CD4-positive, CD25-positive, alpha-beta regulatory T cell (primary cell): ENCODE data around the gene EXOSC3. TPM values are rescaled to one million over a fixed set of nuclear protein-coding genes. Genes with fewer than 3 reads are reported as not detected.

Experiments used
- ATAC-seq, 2 donors: fragments of 150-1000 bp; cut with Tn5 transposase; one replicate each; pipeline ENCODE4 v1.10.0; 2021; ENCODE audit warnings: low read depth in 2 of 2, moderate number of reproducible peaks in 2 of 2, moderate library complexity in 1 of 2
- DNase-seq, 3 donors: peaks; one replicate each; pipeline versions ENCODE4 v3.0.0 to v3.0.0-alpha.2; 2012 to 2022; ENCODE audit warnings: mixed read lengths in 1 of 3
- H3K27ac ChIP-seq: one replicate; pipeline ENCODE4 v1.7.0; 2013; ENCODE audit warnings: mild to moderate bottlenecking, low read length; ENCODE audit not compliant: insufficient read depth, poor library complexity, severe bottlenecking
- H3K27me3 ChIP-seq: one replicate; pipeline ENCODE4 v1.7.0; 2013; ENCODE audit warnings: low read length; ENCODE audit not compliant: control insufficient read depth, insufficient read depth
- H3K36me3 ChIP-seq: one replicate; pipeline ENCODE4 v1.7.0; 2013; ENCODE audit warnings: mild to moderate bottlenecking, low read length, moderate library complexity; ENCODE audit not compliant: control insufficient read depth, insufficient read depth
- H3K4me1 ChIP-seq: 2 replicates; pipeline ENCODE4 v1.7.0; 2013; ENCODE audit warnings: mild to moderate bottlenecking, low read length; ENCODE audit not compliant: insufficient read depth, control insufficient read depth, poor library complexity, severe bottlenecking
- H3K4me3 ChIP-seq: one replicate; pipeline ENCODE4 v1.7.0; 2013; ENCODE audit warnings: low read depth, mild to moderate bottlenecking, low read length, moderate library complexity
- H3K9me3 ChIP-seq, 2 experiments: 1 replicate in 1 of 2; 2 replicates in 1 of 2; pipeline ENCODE4 v1.7.0; 2013; ENCODE audit warnings: low read length in 2 of 2, mild to moderate bottlenecking in 1 of 2, moderate library complexity in 1 of 2; ENCODE audit not compliant: control insufficient read depth in 2 of 2
- H3K27ac Mint-ChIP-seq, 3 donors: one replicate each; pipeline ENCODE4 v1.8.0; 2020 to 2022; ENCODE audit warnings: mild to moderate bottlenecking in 3 of 3, mixed read lengths in 3 of 3, moderate library complexity in 2 of 3
- H3K27me3 Mint-ChIP-seq: one replicate; pipeline ENCODE4 v1.8.0; 2022; ENCODE audit warnings: mild to moderate bottlenecking, mixed read lengths
- H3K36me3 Mint-ChIP-seq: one replicate; pipeline ENCODE4 v1.8.0; 2020; ENCODE audit warnings: mixed read lengths
- H3K4me1 Mint-ChIP-seq, 4 donors: one replicate each; pipeline ENCODE4 v1.8.0; 2020 to 2022; ENCODE audit warnings: mixed read lengths in 4 of 4, mild to moderate bottlenecking in 1 of 4
- H3K4me3 Mint-ChIP-seq, 4 donors: one replicate each; pipeline ENCODE4 v1.8.0; 2020 to 2022; ENCODE audit warnings: mild to moderate bottlenecking in 4 of 4, mixed read lengths in 4 of 4, moderate library complexity in 3 of 4
- H3K9me3 Mint-ChIP-seq, 7 donors: one replicate each; pipeline ENCODE4 v1.8.0; 2020 to 2022; ENCODE audit warnings: mixed read lengths in 7 of 7, mild to moderate bottlenecking in 3 of 7, moderate library complexity in 2 of 7
- polyA plus RNA-seq, 4 donors: library from polyadenylated mRNA; unstranded; fragments of 300-500 nt; fragmentation: Illumina TruSeq; gene quantifications; one replicate each; pipeline ENCODE4 v1.2.3, GENCODE V29; 2021
- total RNA-seq: library from RNA; stranded (reverse); gene quantifications from one replicate; pipeline ENCODE4 v1.2.3, GENCODE V29; 2022

Gene EXOSC3
- total and polyA plus RNA-seq, 5 donors from 2014 or later: 28.0 to 38.5 (median 36.9) TPM

GRCh38 chr9:37745970-37746369, 38.9 kb downstream of the EXOSC3 start:
- Histone ChIP-seq H3K27me3 (no peaks in the 10 kb centered on the region), H3K27ac (no peak overlapping the region), H3K4me3 (no peak overlapping the region), H3K4me1 (no peaks in the 10 kb centered on the region), H3K9me3 (no peaks in the 10 kb centered on the region), H3K36me3 (no peaks in the 10 kb centered on the region)
- H3K9me3 Mint-ChIP-seq: no peaks in the 10 kb centered on the region
- ATAC-seq (no peak), DNase-seq (no peak)
- no peak overlapping the region for H3K4me3 Mint-ChIP-seq
- no peak overlapping the region for H3K27ac Mint-ChIP-seq
- peaks cover 18% of the 10 kb centered on the region for H3K27me3 Mint-ChIP-seq
- H3K36me3 Mint-ChIP-seq: no peaks in the 10 kb centered on the region
- peaks cover 0 to 8% (median 4%) of the 10 kb centered on the region in 4 donors for H3K4me1 Mint-ChIP-seq

- H3K4me3 Mint-ChIP-seq: no peak overlapping the region
- H3K27me3 Mint-ChIP-seq: peaks cover 13% of the 10 kb centered on the region
- H3K9me3 Mint-ChIP-seq: no peaks in the 10 kb centered on the region
- Histone ChIP-seq H3K4me1 (no peaks in the 10 kb centered on the region), H3K36me3 (no peaks in the 10 kb centered on the region), H3K9me3 (no peaks in the 10 kb centered on the region), H3K4me3 (no peak overlapping the region), H3K27ac (no peak overlapping the region), H3K27me3 (no peaks in the 10 kb centered on the region)
- DNase-seq (no peak), ATAC-seq (no peak)
- no peak overlapping the region for H3K27ac Mint-ChIP-seq
- no peaks in the 10 kb centered on the region for H3K4me1 Mint-ChIP-seq
- no peaks in the 10 kb centered on the region for H3K36me3 Mint-ChIP-seq
These were observed 44.1 kb downstream of the EXOSC3 start for GRCh38 chr9:37740631-37741328.

GRCh38 chr9:37740128-37740527, 44.7 kb downstream of the EXOSC3 start:
- no peaks in the 10 kb centered on the region for H3K36me3 ChIP-seq
- Mint-ChIP-seq H3K9me3 (no peaks in the 10 kb centered on the region), H3K4me1 (no peaks in the 10 kb centered on the region), H3K4me3 (no peak overlapping the region), H3K27me3 (peaks cover 13% of the 10 kb centered on the region), H3K27ac (no peak overlapping the region), H3K36me3 (no peaks in the 10 kb centered on the region)
- H3K4me3 ChIP-seq: no peak overlapping the region
- H3K27me3 ChIP-seq: no peaks in the 10 kb centered on the region
- H3K27ac ChIP-seq: no peak overlapping the region
- no peaks in the 10 kb centered on the region for H3K9me3 ChIP-seq
- ATAC-seq (no peak), DNase-seq (no peak)
- H3K4me1 ChIP-seq: no peaks in the 10 kb centered on the region

GRCh38 chr9:37739222-37739621, 45.6 kb downstream of the EXOSC3 start:
- Histone ChIP-seq H3K4me3 (no peak overlapping the region), H3K4me1 (no peaks in the 10 kb centered on the region), H3K27ac (no peak overlapping the region), H3K36me3 (no peaks in the 10 kb centered on the region), H3K27me3 (no peaks in the 10 kb centered on the region), H3K9me3 (no peaks in the 10 kb centered on the region)
- no peak overlapping the region for H3K4me3 Mint-ChIP-seq
- no peak overlapping the region for H3K27ac Mint-ChIP-seq
- H3K4me1 Mint-ChIP-seq: no peaks in the 10 kb centered on the region
- H3K27me3 Mint-ChIP-seq: peaks cover 13% of the 10 kb centered on the region
- ATAC-seq (no peak), DNase-seq (no peak)
- no peaks in the 10 kb centered on the region for H3K36me3 Mint-ChIP-seq
- no peaks in the 10 kb centered on the region for H3K9me3 Mint-ChIP-seq

- Mint-ChIP-seq H3K4me1 (no peaks in the 10 kb centered on the region), H3K27ac (no peak overlapping the region), H3K9me3 (no peaks in the 10 kb centered on the region), H3K36me3 (no peaks in the 10 kb centered on the region), H3K27me3 (peaks cover 23% of the 10 kb centered on the region), H3K4me3 (no peak overlapping the region)
- H3K4me3 ChIP-seq: no peak overlapping the region
- no peak overlapping the region for H3K27ac ChIP-seq
- H3K4me1 ChIP-seq: no peaks in the 10 kb centered on the region
- no peak for ATAC-seq
- no peaks in the 10 kb centered on the region for H3K9me3 ChIP-seq
- no peaks in the 10 kb centered on the region for H3K27me3 ChIP-seq
- no peak for DNase-seq
- no peaks in the 10 kb centered on the region for H3K36me3 ChIP-seq
These were observed 51.9 kb downstream of the EXOSC3 start for GRCh38 chr9:37732952-37733351.

GRCh38 chr9:37732086-37732741, 52.6 kb downstream of the EXOSC3 start:
- Histone ChIP-seq H3K27me3 (no peaks in the 10 kb centered on the region), H3K27ac (no peak overlapping the region), H3K9me3 (no peaks in the 10 kb centered on the region), H3K4me3 (no peak overlapping the region), H3K36me3 (no peaks in the 10 kb centered on the region), H3K4me1 (no peaks in the 10 kb centered on the region)
- Mint-ChIP-seq H3K27me3 (peaks cover 23% of the 10 kb centered on the region), H3K27ac (no peak overlapping the region), H3K36me3 (no peaks in the 10 kb centered on the region), H3K4me1 (no peaks in the 10 kb centered on the region), H3K4me3 (no peak overlapping the region), H3K9me3 (peaks cover 0 to 3% (median 0%) of the 10 kb centered on the region in 7 donors)
- ATAC-seq (no peak), DNase-seq (no peak)

- Histone ChIP-seq H3K4me1 (no peaks in the 10 kb centered on the region), H3K27me3 (no peaks in the 10 kb centered on the region), H3K36me3 (no peaks in the 10 kb centered on the region), H3K9me3 (no peaks in the 10 kb centered on the region), H3K4me3 (no peak overlapping the region), H3K27ac (no peak overlapping the region)
- H3K4me3 Mint-ChIP-seq: no peak overlapping the region
- H3K27ac Mint-ChIP-seq: no peak overlapping the region
- peaks cover 23% of the 10 kb centered on the region for H3K27me3 Mint-ChIP-seq
- H3K9me3 Mint-ChIP-seq: peaks cover 0 to 3% (median 0%) of the 10 kb centered on the region in 7 donors
- ATAC-seq (no peak), DNase-seq (no peak)
- no peaks in the 10 kb centered on the region for H3K4me1 Mint-ChIP-seq
- H3K36me3 Mint-ChIP-seq: no peaks in the 10 kb centered on the region
These were observed 54.0 kb downstream of the EXOSC3 start for GRCh38 chr9:37730839-37731238.

GRCh38 chr9:37730256-37730655, 54.6 kb downstream of the EXOSC3 start:
- Mint-ChIP-seq H3K4me3 (no peak overlapping the region), H3K27me3 (peaks cover 23% of the 10 kb centered on the region), H3K9me3 (peaks cover 0 to 3% (median 0%) of the 10 kb centered on the region in 7 donors), H3K27ac (no peak overlapping the region), H3K36me3 (no peaks in the 10 kb centered on the region), H3K4me1 (no peaks in the 10 kb centered on the region)
- Histone ChIP-seq H3K4me3 (no peak overlapping the region), H3K27me3 (no peaks in the 10 kb centered on the region), H3K27ac (no peak overlapping the region), H3K36me3 (no peaks in the 10 kb centered on the region), H3K9me3 (no peaks in the 10 kb centered on the region), H3K4me1 (no peaks in the 10 kb centered on the region)
- no peak for DNase-seq
- no peak for ATAC-seq
